ENCODE results near the gene IGFBP4. TPM values are rescaled to one million over a fixed set of nuclear protein-coding genes. Genes with fewer than 3 reads are reported as not detected.

The IGFBP4 gene
- total RNA-seq, 1 experiment from 2014 or later = 6.5 TPM

GRCh38 chr17:40496170-40496569 is 52.9 kb downstream of the IGFBP4 start:
- H3K27ac Mint-ChIP-seq (ENCODE audit: low read depth, unreplicated experiment) = peak overlapping the region; percentile 46
- BruUV-seq (replicated peaks) = no TSS peak
- DNase-seq (ENCODE audit: unreplicated experiment) = peak; percentile 27
- H3K27me3 Mint-ChIP-seq (ENCODE audit: insufficient read depth, unreplicated experiment) = no peaks in the 10 kb centered on the region
- H3K9me3 Mint-ChIP-seq (ENCODE audit: unreplicated experiment) = no peaks in the 10 kb centered on the region
- TF ChIP-seq CTCF (IDR thresholded peaks at IDR 0.05; ENCODE audit: unreplicated experiment) = no peak
- ChIA-PET CTCF (interaction anchor here (0.5 to 1.5 kb wide), 6 partner anchors 20 to 1732 kb away, joined by 3 to 4 read pairs (median 3); no protein-coding TSS in a partner anchor), POLR2A (interaction anchor here (1.9 to 11.5 kb wide), 8 partner anchors 10 to 78 kb away, joined by 5 to 703 read pairs (median 118); partner anchors contain the start of gene TOP2A)
- H3K4me3 Mint-ChIP-seq (ENCODE audit: unreplicated experiment) = peak overlapping the region; percentile 98
- H3K36me3 Mint-ChIP-seq (ENCODE audit: insufficient read depth, unreplicated experiment) = peaks cover 100% of the 10 kb centered on the region
- intact Hi-C loops (cut with micrococcal nuclease) = loop anchor here (2.0 kb wide), 2 partner anchors 15 to 55 kb away; no protein-coding TSS in a partner anchor
- H3K4me1 Mint-ChIP-seq (ENCODE audit: insufficient read depth, unreplicated experiment) = peaks cover 56% of the 10 kb centered on the region

GRCh38 chr17:40496634-40497420 is 53.6 kb downstream of the IGFBP4 start:
- Mint-ChIP-seq H3K36me3 (ENCODE audit: insufficient read depth, unreplicated experiment) (peaks cover 99% of the 10 kb centered on the region), H3K4me3 (ENCODE audit: unreplicated experiment) (peak overlapping the region; percentile 98), H3K27ac (ENCODE audit: low read depth, unreplicated experiment) (peak overlapping the region; percentile 97), H3K4me1 (ENCODE audit: insufficient read depth, unreplicated experiment) (peaks cover 54% of the 10 kb centered on the region), H3K27me3 (ENCODE audit: insufficient read depth, unreplicated experiment) (no peaks in the 10 kb centered on the region), H3K9me3 (ENCODE audit: unreplicated experiment) (no peaks in the 10 kb centered on the region)
- intact Hi-C loops (cut with micrococcal nuclease) = loop anchor here (2.0 kb wide), 2 partner anchors 16 to 56 kb away; no protein-coding TSS in a partner anchor
- CTCF ChIA-PET = interaction anchor here (0.6 to 3.3 kb wide), 8 partner anchors 20 to 1733 kb away, joined by 3 to 18 read pairs (median 3); no protein-coding TSS in a partner anchor
- peak; percentile 20 for DNase-seq (ENCODE audit: unreplicated experiment)
- TF ChIP-seq CTCF (IDR thresholded peaks at IDR 0.05; ENCODE audit: unreplicated experiment) = no peak
- no TSS peak for BruUV-seq (replicated peaks)
- POLR2A ChIA-PET = interaction anchor here (1.1 to 11.5 kb wide), 11 partner anchors 10 to 257 kb away, joined by 3 to 703 read pairs (median 27); partner anchors contain the start of genes SMARCE1 and TOP2A

GRCh38 chr17:40497695-40498094 is 54.4 kb downstream of the IGFBP4 start:
- Mint-ChIP-seq H3K27ac (ENCODE audit: low read depth, unreplicated experiment) (peak overlapping the region; percentile 97), H3K4me3 (ENCODE audit: unreplicated experiment) (peak overlapping the region; percentile 98), H3K36me3 (ENCODE audit: insufficient read depth, unreplicated experiment) (peaks cover 90% of the 10 kb centered on the region), H3K4me1 (ENCODE audit: insufficient read depth, unreplicated experiment) (peaks cover 53% of the 10 kb centered on the region), H3K27me3 (ENCODE audit: insufficient read depth, unreplicated experiment) (no peaks in the 10 kb centered on the region), H3K9me3 (ENCODE audit: unreplicated experiment) (no peaks in the 10 kb centered on the region)
- CTCF ChIA-PET = interaction anchor here (0.7 to 3.3 kb wide), 9 partner anchors 8 to 1156 kb away, joined by 3 to 18 read pairs (median 5); no protein-coding TSS in a partner anchor
- POLR2A ChIA-PET = interaction anchor here (0.5 to 11.5 kb wide), 15 partner anchors 7 to 1168 kb away, joined by 3 to 703 read pairs (median 15); partner anchors contain the start of genes RARA, SMARCE1 and TOP2A
- BruUV-seq (replicated peaks) = no TSS peak
- no peak for TF ChIP-seq CTCF (IDR thresholded peaks at IDR 0.05; ENCODE audit: unreplicated experiment)
- intact Hi-C loops (cut with micrococcal nuclease) = loop anchor here (2.0 kb wide), 2 partner anchors 17 to 57 kb away; no protein-coding TSS in a partner anchor
- peak; percentile 93 for DNase-seq (ENCODE audit: unreplicated experiment)

Measured in MCF 10A (cell line).